HS-27A (cell line): ENCODE data around the gene ARHGAP6.

Experiments
- DNase-seq: peaks from one replicate; pipeline ENCODE4 v3.0.0-alpha.2; 2012; ENCODE audit warnings: low read depth, missing footprints

ARHGAP6 gene

DNA sequence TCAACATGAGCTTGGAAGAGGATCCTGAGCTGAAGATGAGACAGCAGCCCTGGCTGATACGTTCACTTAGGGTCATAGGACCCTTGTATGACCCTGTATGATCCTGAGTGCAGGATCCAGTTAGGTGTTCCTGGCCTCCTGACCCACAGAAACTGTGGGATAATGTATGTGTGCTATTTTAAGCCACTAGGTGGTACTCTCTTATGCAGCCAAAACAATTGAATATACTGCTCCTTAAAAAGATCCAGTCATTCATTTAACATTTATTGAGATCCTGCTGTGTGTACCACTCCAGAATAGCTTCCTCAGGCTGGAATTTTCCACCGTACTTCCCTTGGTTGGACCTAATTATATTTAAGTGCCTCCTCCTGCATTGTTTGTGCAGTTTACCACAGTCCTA, 205.4 kb downstream of the ARHGAP6 start:
- DNase-seq: no peak

DNA sequence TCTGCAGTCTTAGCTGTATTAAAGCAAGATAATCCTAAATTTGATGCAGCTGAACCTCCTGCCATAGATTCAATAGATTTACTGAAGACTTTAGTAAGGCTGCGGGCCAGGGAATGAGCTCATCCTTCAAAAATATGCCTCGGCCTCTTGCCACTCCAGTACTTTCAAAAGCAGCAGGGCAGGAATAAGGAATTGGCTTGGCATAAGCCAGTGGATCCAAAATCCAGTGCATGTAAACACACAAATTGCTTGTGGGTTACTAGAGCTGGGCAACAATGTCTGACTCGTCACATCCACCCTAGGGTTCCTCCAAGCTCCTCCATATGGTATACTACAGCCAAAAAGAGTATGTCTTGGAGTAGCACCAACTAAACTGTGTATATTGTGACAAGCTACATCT, 207.6 kb downstream of the ARHGAP6 start:
- DNase-seq: no peak

DNA sequence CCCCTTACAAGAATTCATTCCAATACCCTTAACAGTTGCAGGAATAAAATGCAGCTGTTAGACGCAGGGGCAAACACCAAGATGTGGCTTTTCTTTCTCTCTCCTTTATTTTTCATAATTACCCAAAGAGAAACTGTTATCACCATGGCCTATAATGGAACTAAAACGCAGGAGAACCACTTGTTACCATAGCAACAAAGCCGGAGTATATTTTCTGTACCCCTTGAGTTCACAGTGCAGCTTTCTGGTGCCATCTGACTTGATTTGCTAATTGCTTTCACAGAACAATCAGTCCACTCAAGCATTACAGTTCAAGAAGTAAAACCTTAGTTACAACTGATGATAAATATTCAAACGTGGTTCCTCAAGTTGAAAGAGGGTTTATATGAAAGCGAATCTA, 214.6 kb downstream of the ARHGAP6 start:
- DNase-seq: no peak

DNA sequence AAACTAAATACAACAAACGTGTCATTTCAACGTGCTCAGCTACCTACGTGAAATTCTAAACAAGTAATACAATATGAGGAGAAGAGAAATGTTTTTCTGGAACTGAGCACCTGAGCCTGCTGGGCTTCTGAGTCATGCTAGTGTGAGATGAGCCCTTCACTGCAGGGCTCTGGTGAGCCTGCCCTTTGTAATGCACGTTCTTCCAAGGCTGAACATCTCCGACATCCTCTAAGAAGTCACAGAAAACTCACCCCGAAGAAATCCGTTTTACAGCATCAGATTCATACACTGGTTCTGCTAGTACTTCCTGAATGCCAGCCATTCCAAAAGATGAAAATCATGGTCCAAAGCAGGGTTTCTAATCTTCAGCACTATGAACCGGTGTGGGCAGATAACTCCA, 215.4 kb downstream of the ARHGAP6 start:
- DNase-seq: no peak

DNA sequence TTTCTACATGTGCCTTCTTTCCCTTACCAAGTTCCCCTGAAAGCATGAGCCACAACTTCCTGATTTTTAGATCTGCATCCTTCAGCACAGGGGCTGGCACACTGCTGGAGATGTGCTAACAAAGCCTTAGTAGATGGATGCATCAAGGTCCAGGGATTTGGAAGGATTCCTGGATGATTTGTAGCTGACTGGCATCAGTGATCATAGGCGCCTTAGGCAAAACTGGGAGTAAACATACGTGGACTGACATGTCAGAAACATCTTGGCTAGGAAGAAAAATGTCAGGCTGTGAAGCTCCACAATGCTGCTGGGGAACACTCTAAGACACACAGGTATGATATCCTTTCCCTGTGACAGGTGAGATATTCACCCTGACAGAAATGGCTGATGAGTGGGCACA, 216.1 kb downstream of the ARHGAP6 start:
- DNase-seq: no peak

DNA sequence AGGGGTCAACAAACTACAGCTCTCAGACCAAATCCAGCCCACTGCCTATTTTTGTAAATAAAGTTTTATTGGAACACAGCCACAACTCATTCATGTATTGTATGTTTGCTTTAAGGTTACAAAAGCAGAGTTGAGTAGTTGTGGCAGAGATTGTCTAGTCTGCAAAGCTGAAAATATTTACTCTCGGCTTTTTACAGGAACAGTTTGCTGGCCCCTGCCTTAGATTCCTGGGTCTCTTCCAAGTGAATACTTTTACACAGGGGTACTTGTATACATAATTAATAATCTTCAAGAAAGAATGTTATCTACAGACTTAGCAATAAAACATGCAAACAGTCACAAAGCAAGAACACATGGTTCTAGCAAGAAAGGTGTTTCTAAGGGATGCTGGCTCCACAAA, 218.3 kb downstream of the ARHGAP6 start:
- DNase-seq: no peak

DNA sequence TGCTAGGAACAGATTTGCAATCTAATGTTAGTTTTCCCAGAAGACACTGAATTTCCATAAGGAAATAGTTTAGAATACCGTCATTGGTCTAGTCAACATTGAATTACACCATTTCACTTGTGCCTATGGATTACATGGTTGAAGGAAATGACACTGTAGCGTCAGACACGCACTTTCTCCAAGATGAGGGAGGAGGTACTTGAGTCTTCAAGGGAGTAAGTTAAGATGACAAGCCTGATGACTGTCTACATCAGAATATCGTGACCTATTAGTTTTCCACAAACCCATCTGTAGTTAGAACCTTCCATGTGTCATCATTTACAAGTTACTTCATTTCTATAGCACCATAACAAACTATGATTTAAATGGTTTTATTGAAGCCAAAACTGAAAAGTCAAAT, 218.8 kb downstream of the ARHGAP6 start:
- DNase-seq: no peak

DNA sequence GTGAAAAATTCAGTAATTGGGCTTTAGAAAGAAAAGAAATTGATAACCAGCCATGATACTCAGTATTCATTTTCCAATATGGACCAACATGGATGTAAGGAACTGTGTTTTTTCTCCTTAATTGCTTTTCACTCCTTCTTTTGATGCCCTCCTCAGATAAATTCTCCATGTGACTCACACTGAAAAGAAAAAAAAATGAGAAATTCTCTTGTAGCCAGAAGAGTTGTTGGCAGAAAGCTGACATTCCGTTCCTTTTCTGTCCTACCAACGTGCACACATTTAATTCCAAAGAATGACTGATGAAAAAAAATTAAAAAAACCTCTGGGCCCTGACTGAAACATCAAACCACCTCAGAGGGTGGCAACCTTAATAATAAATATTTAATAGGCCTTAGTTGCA, 219.4 kb downstream of the ARHGAP6 start:
- DNase-seq: no peak

DNA sequence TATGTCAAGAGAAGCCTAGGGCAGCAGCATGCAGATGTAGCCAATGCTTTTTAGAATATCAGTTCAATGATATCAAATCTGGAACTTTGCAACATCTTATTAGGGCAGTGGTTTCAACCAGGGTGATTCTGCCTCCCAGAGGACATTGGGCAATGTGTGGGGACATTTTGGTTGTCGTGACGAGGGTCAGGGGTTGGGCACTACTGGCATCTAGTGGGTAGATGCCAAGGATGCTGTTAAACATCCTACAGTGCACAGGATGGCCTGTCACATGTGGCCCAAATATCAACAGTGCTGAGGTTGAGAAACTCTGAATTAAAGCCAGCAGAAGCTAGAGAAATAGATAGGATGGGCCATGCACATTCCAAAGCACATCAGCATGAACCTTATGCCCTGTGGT, 220.2 kb downstream of the ARHGAP6 start:
- no peak for DNase-seq

DNA sequence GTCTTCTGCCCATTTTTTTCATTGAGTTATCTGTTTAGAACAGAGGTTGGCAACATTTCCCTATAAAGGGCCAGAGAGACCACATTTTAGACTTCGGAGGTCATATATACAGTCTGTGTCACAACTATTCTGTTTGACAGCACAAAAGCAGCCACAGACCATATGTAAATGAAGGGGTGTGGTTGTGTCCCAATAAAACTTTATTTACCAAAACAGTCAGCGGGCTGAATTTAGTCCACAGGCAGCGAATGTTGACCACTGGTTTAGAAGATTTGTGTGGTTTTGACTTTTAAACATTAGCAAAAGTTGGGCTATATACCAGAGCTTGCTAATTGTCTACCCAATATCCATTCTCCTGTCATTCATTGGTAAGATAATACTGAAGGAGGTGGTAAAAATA, 221.7 kb downstream of the ARHGAP6 start:
- DNase-seq: no peak

DNA sequence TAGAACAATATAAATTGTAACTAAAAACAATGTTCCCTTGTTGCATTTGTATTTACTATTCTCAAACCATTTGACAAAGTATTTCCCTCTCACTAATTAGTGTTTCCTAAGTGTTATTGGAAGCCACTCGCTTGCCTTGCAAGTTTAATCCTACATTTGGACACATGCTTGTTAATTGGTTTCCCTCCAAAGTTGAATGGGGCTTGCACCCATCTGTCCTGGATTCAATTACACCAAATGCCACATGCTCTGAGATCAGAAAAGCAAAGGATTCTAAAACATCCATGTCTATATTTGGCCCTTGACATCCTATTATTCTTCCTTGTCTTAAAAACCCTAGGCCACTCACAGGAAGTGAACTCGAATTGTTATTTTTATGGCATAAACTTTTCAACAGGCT, 225.9 kb downstream of the ARHGAP6 start:
- DNase-seq: no peak

DNA sequence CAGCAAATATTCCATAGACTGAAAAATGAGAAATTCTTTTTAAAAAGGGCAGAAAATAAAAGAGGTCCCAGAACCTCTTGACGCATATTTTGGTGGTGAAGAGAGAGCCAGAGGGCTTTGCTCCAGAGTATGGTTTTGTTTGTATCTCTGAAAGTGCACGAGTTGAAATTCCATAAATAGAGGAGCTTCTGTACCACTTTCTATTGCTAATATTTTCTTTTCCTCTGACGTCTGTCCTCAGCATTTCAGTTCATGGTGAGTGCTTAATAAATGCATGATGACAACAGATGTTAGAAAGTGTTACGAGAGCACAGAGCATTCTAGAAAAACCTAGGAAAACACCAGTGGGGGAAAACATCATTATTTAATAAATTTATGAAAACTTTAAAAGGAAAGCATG, 227.0 kb downstream of the ARHGAP6 start:
- no peak for DNase-seq

DNA sequence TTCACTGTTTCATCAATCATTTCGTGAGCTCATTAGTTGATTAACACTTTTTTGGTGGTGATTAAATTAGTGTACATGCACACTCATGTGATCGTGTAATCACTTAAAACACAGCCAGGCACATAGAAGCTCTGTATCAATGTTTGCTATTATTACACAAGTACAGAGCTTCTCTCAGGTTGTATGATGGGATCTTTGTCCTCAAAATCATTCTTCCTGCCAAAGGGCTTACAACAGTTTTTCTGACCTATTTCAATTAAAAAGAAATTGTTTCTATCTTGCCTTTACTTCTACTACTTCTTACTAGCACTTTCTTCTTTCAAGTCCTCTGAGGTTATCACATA, 227.4 kb downstream of the ARHGAP6 start:
- no peak for DNase-seq

DNA sequence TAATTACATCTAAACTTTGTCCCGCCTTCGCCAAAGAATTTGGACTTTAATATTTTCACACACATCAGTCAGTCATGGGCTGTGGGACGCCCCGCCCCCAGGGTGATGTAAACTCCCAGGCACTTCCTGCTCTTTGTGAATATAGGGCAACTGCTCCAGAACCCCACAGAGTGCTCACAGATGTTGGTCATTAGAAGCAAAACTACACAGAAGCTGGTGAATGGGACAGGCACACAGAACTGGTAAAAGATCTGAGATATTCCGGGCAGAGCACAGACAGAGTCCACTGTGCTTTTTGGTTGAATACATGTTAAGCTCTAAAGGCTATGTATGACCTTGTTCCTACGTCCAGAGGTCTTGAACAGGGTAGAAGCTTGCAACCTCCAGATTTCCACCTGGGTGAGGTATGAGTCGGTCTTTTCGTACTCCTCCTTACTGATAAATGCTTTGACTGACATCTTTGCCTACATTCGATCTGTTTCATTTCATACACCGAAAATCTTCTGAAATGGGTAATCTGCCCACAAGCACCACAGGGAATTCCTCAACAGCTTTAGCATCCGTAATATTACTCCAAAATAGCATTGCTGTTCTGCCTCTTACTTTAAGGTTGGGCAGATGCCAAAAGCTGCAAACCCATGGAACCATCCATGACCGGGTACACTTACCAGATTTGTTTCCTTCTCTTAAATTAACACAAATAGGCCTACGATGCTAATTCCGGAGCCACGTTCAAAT, 227.9 kb downstream of the ARHGAP6 start:
- no peak for DNase-seq

DNA sequence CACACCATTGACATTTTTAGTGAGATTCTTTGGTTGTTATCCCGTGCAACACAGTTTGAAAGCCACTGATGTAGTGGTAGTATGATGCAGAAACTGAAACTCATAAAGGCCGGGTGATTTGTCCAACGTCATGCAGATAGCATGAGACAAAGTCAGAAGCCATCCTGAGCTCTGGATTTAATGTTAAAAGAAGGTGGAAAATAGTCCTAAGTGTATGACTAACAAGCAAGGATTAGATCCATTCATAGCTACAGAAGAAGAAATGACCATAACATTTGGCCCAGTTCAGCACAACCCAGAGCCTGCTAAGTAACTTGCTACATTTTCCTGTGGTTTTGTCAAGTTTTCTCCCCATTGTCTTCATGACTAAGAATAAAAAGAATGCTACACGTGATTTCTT, 230.2 kb downstream of the ARHGAP6 start:
- no peak for DNase-seq

DNA sequence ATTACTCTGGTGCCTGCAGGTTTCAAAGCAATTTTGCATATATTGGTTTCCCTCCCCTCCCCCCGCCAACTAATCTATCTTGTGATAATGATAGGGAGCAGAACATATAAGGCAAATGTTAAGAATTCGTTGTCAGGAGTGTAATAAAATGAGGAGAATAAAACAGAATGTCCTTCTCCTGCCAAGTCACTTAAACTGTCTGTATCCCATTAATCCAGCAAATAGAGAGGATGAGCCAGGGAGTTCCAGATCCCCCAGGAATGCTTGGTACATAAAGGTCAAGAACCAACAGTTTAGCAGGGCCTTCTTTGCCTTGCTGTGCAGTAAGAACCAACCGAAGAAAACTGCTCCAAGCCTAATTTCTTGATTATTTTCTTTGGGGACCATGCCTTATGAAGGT, 231.1 kb downstream of the ARHGAP6 start:
- DNase-seq: no peak

DNA sequence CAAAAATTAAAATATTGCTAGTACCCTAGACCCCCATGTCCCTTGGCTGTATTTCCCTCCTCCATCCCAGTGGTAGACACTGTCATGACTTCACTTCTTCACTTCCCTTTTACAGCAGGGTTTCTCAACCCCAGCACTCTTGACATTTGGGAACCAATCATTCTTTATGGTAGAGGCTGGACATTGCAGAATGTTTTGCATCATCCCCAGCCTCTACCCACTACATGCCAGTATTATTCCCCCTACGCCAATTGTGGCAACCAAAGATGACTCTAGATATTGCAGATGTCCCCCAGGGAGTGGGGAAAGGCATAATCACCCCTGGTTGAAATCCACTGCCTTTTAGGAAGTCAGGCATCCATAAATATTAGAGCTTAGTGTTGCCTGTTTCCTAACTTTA, 233.9 kb downstream of the ARHGAP6 start:
- DNase-seq: no peak

DNA sequence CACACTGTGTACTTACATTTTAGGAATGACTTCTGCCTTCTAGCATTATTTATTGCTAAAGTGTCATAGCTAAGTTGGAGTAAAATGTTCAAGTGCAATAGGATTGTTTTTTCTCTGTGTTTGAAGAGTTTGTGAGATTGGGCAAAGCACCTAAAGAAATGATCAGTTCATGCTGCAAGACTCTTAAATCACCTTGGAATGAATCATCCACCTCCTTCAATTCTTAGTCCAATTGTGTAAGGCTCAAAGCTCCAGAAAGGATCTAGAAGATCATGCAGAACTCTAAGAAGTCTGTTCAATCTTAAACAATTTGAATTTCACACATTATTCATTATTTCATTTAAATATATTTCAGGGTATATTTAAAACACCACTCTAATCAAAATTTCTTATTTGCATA, 235.4 kb downstream of the ARHGAP6 start:
- DNase-seq: no peak

DNA sequence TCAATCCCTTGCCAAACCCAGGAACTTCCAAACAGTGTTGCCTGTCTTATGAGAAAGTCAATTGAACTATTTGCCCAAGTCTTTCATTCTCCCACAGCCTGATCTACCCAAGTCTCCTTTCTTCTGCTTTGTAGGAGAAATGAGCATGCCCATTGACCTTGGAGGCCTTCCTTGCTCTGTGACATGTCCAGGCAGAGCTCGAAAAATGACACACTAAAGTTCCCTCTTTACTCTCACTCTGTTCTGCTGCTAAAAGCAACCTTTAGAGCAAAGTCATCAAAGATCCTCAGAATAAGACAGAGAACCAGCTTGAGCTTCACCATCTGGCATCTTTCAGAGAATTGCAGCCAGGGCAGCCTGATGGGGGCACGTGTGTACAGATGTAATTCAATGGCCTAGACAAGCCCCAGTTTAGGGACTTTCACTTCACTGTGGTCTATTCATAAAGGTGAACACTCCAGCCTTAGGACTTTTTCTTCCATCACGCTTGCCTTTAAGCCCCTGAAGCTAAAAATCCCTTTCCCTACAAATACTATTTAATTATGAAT, 236.1 kb downstream of the ARHGAP6 start:
- no peak for DNase-seq

DNA sequence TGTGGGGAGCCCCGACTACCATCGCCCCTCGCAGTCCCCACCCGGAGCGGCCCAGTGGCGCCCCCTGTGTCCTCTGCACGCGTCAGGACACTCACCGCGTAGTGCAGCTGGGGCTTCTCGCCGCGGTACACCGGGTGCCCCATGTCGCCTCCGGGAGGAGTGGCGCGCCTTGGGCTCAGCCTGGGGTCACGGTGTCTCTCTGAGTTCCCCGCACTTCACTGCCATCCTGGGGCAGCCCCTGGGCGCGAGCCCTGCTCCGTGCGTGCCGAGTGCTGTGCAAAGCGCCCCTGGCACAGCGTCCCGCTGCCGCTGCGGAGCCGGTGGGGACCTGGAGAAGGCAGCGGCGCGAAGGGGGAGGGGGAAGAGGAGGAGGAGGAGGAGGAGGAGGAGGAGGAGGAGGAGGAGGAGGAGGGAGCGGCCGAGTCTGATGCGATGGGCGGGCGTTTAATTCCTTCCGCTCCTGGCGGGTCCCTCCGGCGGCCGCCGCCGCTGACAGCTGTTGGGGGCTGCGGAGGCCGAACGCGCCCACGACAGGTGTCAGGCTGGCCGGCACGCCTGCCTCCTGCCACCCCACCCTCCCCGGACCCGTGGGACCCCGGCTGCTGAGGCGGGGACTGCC, 238.2 kb downstream of the ARHGAP6 start:
- DNase-seq: no peak

DNA sequence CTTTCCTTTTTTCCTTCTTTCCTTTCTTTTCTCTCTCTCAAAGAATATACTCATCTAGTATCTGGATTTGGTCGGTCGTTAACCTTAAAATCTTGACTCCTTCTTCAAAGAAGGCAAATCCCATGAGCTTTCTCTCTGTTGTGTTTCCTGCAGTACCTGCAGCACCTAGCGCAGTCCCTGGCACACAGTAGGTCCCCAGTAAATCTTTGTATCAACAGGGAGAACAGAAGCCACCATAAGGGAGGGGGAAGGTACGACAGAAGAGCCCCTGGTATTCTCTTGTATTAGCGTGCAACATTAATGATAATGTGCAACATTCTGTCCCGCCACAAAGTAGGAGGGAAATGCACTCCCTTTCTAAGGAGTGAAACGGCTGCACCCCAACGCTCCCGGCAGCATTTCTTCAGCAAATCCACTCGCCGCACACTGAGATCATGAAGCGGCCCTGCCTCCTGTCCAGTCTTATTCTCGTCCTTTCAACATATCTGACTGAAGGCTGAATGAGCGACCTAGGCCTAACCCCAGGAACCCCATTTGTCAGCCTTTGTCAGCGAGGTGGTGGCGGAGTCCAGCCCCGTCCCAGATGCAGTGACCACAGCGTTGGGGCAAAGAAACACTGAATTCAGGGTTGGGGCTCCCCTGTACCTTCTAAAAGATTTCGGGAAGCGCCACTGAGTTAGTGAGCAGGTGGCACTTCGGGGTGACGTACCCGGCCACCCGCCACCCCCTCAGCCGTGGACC, 238.8 kb downstream of the ARHGAP6 start:
- DNase-seq: no peak

DNA sequence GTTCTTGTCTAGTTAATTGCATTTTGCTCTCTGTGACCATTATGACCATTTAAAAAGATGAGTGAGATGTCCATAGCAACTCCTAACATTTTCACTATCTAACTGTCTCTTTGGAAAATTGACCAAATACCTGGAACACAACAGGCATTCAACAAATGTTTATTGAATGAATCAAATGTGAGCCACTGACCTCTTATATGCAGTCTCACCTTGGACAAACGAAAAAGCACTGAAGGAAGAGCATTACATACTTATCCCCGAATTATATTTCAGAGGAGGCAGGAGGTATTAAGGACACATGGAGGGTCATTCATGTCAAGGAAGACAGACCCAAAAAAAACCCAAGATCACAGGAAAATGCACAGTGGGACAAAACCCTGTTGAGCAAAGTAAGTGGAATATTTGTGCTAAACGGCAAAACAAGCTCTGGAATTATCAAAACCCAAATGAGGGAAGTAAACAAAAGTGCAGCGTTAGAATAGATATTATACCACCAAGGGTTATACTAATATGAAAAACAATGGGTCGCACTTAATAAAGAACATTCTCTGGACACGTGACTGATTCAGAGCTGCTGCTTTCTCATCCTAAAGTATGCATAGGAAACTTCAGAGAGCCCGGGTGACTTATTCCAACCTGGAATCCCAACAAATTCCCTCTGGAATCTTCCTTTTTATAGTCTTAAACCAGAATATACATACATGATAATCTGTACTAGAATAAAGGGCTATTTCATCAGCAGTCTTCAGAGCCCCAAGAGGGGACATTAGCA, 240.6 kb downstream of the ARHGAP6 start:
- DNase-seq: no peak

DNA sequence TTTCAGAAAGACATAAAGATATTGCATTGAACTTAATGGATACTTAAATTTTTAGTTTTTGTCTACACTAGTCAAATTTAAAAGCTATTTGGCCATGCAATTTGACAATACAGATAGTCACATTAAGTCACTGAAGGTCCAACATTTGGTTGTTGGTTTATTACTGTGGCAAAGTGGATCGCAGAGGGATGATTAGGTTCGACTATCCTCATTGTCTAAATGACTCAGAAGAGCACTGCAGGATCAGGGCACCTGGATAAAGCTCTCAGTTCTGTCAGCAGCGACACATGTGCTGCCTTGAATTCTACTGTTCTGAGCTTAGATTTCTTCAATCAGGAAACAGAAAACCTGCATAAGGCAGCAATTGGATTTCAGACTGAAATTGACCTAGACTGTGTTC, 241.8 kb downstream of the ARHGAP6 start:
- DNase-seq: no peak
